Neural progenitor cell (in vitro differentiated cells): ENCODE results near the gene CEP170B.

Experiments
- CTCF ChIP-seq: fragments of 200-600 bp; sonication (generic); IDR thresholded peaks from 2 replicates; pipeline ENCODE4 v1.5.1; 2017; ENCODE audit warnings: antibody characterized with exemption, mild to moderate bottlenecking
- EZH2 ChIP-seq: fragments of 200-600 bp; sonication (generic); IDR thresholded peaks from 2 replicates; pipeline ENCODE4 v1.6.1; 2017; ENCODE audit warnings: antibody characterized with exemption, mild to moderate bottlenecking, moderate library complexity
- EZH2phosphoT487 ChIP-seq: fragments of 200-600 bp; sonication (generic); IDR thresholded peaks from 2 replicates; pipeline ENCODE4 v1.6.1; 2017; ENCODE audit warnings: antibody characterized with exemption

GRCh38 chr14:104935955-104936354 lies 70.9 kb downstream of the CEP170B start:
- TF ChIP-seq CTCF, result no peak
- TF ChIP-seq EZH2phosphoT487, result no peak
- no peak for TF ChIP-seq EZH2
